Adrenal gland (tissue), 5 donors: ENCODE data around the gene NDUFB10.

Source experiments
- CTCF ChIP-seq, 6 experiments: fragments of 450-650 bp in 4 of 6; fragments of 200-600 bp in 2 of 6; sonication (generic) in 1 of 6; IDR thresholded peaks; 1 replicate in 5 of 6; 2 replicates in 1 of 6; pipeline versions ENCODE4 v1.5.1 to v1.8.0; 2016 to 2021; ENCODE audit warnings: antibody characterized with exemption in 6 of 6, mild to moderate bottlenecking in 2 of 6, moderate library complexity in 1 of 6
- POLR2A ChIP-seq, 2 donors: fragments of 450-650 bp; IDR thresholded peaks; one replicate each; pipeline ENCODE4 v1.6.1; 2017; ENCODE audit warnings: antibody characterized with exemption in 2 of 2, mild to moderate bottlenecking in 2 of 2, moderate library complexity in 1 of 2
- donor health status: DM: no; HTN: no; CAD: no.

GRCh38 chr16:2004795-2005517 is 45.6 kb downstream of the NDUFB10 start:
- TF ChIP-seq CTCF (IDR thresholded peaks at IDR 0.05) (no peak), POLR2A (IDR thresholded peaks at IDR 0.05) (no peak)
